Fibroblast of skin of right biceps (primary cell): ENCODE measurements around the gene LY9.
"Not testable (repeated sequence)": the region's sequence is repeated elsewhere in the genome, so short reads cannot be mapped to it uniquely, and the experiment has no call there.

Source experiments
- DNase-seq: peaks from one replicate; pipeline ENCODE4 v3.0.0-alpha.2; 2013

LY9 gene

GRCh38 chr1:160839746-160840145 is 43.8 kb downstream of the LY9 start:
- no peak for DNase-seq

DNA sequence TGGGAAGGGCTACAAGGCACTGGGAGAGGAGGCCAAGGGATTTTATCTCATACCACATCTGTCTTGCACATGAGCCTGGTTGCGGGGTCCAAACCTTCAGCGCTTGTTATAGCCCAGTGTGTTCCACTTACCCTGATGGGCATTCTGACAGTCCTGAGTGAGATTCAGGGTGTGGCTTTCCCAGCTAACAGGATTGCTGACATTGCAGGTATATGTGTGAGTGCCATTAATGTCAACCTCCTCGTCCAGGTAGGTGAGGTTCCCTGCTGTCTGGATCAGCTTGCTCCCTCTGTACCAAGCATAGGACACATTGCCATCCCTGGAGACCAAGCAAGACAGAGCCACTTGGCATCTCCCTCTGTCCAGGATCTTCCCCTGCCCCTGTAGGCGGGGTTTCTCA is 45.1 kb downstream of the LY9 start:
- DNase-seq, result no peak

GRCh38 chr1:160844447-160845232 is 48.7 kb downstream of the LY9 start:
- DNase-seq, result no peak

GRCh38 chr1:160846281-160846680 is 50.3 kb downstream of the LY9 start:
- no peak for DNase-seq

GRCh38 chr1:160850541-160850940 is 54.6 kb downstream of the LY9 start:
- DNase-seq, result no peak

GRCh38 chr1:160850993-160851392 is 55.0 kb downstream of the LY9 start:
- DNase-seq, result no peak

GRCh38 chr1:160853014-160853413 is 57.0 kb downstream of the LY9 start:
- no peak for DNase-seq

- DNase-seq, result no peak
These were observed 57.8 kb downstream of the LY9 start for GRCh38 chr1:160853754-160854153.

- no peak for DNase-seq
These were observed 59.4 kb downstream of the LY9 start for GRCh38 chr1:160855181-160855981.

DNA sequence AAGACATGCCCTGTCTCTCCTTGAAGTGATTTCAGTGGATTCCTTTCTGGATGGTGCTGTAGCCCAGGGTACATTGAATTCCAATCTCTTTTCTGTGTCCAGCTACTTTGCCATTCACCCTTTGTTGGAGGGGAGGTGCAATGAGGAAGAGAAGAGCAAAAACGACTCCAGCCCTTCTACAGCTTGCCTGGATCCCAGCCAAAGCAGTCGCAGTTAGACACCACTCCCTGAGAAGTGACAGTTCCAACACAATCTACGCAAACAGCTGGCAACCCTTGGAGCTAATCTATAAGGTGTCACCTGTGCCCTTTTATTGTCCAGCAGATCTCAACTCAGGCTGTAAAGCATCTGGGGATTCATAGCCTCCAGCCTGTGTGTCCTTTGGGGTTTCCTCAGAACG is 62.1 kb downstream of the LY9 start:
- no peak for DNase-seq

- no peak for DNase-seq
These were observed 62.5 kb downstream of the LY9 start for GRCh38 chr1:160858507-160858906.

DNA sequence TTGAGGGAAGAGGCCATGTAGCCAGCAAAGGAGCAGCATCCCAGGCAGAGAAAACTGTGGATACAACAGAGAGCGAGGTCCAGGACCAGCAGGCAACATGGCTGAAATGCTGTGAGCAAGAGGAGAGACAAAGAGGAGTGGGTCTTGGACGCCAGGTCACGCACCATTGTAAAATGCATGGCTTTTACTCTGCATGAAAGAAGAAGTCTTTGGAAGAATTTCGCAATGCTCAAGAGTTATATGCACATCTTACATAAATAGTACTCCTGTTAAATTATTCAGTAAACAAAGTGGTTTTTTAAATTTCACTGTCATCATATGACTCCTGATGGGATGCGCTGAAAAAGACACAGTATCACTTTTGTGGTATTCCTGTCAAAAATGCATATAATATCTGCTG is 63.2 kb downstream of the LY9 start:
- DNase-seq, result no peak

- DNase-seq, result no peak
These were observed 65.0 kb downstream of the LY9 start for GRCh38 chr1:160860840-160861505.

GRCh38 chr1:160862203-160863060 is 66.5 kb downstream of the LY9 start, which contains the start of gene CD244:
TSS of gene CD244 (minus strand) at chr1:160862887. CDS start at chr1:160862677, 210 bp downstream.
- DNase-seq, result no peak

DNA sequence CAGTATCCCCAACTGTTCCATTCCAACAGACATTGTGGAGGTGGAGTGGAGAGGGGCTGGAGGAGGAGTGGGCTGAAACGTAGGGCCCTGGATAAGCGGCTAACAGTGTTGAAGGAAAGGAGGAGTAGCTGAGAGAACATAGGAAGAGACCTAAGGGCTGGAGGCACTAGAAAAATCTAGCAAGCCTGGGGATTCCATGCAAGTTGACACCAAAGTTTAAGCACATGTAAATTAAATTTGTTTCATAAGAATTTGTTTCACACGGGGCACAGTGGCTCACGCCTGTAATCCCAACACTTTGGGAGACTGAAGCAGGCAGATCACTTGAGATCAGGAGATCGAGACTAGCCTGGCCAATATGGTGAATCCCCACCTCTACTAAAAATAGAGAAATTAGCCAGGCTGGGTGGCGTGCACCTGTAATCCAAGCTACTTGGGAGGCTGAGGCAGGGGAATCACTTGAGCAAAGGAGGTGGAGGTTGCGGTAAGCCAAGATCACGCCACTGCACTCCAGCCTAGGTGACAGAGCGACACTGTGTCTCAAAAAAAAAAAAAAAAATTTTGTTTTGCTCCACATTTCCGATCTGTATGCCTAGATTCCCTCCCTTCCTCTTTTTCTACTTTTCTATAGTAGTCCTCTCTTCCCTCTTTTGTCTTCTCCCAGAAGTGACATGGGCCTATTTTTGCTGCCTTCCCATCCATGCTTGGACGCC is 67.2 kb downstream of the LY9 start:
- DNase-seq, result no peak

- no peak for DNase-seq
These were observed 67.8 kb downstream of the LY9 start for GRCh38 chr1:160863774-160864131.

DNA sequence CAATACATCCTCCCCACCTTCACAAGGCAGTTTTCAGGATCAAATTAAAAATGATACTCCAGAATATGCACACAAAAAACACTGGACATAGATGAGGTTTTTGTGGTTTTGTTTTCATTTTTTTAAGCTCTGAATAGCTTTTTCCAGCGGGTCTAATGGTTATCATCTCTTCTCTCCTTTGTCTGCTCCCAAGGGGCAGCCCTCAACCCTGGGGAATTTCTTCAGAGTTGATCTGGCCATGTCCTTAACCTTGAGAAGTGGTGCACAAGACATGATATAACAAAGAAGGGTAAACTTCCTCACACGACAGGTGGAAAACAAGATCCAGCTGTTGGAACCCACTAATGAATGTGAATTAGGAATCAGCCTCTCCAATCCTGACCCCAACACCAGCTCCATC is 68.2 kb downstream of the LY9 start:
- no peak for DNase-seq

DNA sequence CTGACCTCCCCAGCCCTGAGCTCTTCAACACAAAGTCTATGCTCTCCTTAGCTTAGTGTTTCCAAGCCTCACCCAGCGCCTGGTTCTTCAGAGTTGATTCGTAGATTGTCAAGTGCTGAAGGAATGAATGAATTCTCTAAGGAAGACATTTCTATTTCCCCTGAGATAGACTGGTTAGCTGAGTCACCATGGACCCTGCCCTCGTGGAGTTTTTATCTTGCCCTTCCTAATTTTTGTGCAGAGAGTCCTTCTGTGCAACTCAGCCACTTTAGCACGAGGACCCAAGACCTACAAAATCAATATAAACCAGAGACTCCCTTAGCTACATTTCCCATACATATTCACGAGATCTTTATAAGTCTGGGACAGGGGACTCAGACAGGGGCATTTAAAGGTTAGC is 69.4 kb downstream of the LY9 start:
- no peak for DNase-seq

- no peak for DNase-seq
These were observed 70.2 kb downstream of the LY9 start for GRCh38 chr1:160866001-160866694.

GRCh38 chr1:160866695-160867260 is 70.8 kb downstream of the LY9 start:
- DNase-seq, result no peak

DNA sequence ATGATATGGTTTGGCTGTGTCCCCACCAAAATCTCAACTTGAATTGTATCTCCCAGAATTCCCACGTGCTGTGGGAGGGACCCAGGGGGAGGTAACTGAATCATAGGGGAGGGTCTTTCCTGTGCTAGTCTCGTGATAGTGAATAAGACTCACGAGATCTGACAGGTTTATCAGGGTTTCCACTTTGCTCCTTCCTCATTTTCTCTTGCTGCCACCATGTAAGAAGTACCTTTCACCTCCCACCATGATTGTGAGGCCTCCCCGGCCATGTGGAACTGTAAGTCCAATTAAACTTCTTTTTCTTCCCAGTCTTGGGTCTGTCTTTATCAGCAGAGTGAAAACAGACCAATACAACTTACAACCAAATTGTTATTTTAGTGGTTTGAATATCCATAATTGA is 71.7 kb downstream of the LY9 start:
- DNase-seq, result not testable (repeated sequence)
